Islet of Langerhans (tissue), 1 donor: ENCODE results near the gene NREP.

Experiments
- FAIRE-seq: peaks from one replicate; lab custom pipeline; 2011; peaks lifted over from hg19 to GRCh38; lab: Jason Lieb, UNC

The NREP gene

DNA sequence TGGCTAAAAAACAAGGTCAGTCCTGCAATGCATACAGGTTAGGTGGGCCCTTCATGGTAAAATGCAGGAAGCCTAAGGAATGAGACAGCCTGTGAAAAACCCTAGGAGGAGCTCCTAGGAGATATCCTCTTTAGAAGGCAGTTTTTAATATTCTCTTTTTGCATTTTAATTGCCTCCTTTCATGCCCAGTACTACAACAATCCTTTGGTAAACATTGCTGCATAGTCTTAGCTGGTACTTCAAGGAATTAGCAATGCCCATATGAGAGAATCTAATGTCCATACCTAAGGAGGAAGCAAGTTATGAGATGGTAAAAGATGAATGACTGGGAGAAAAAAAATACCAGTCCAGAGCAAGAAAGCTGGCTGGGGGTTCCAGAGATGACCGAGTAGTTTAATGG lies 61.0 kb downstream of the NREP start:
- FAIRE-seq = no peak

DNA sequence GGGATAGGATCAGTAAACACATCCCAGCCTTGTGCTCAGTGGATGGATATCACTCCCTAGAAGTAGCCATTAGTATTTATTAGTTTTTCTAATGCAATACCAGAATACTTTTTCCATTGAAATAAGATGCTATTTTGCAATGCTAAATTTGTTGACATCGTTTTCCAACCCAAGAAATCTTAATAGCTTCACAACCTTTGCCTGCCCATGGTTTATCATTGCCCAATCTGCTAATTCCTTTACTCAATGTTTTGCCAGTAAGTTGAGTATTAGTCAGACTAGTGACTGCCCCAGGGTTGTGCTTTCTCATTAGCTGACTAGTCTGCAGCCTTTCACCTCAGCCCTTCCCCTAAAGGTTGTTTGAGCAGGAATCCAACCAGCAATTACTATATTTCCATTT lies 62.9 kb downstream of the NREP start:
- FAIRE-seq = no peak

DNA sequence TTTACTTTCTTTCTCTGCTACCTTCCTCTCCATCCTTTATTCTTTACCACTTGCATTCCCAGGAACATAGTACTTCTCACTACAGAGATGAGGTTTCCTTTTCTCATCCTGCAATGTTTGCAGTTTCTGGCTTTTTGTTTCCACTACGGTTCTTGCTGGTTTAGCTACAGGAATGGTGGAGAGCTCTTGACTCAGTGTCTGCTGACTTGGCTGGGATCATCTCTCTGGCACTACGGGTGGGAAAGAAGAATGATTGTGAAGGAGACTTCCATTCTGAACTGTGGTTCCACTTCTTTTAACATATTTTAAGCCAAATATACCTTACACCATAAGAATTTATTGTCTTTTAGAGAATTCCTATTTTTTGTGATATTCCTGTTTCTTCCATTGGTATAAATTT lies 65.1 kb downstream of the NREP start:
- FAIRE-seq = no peak

DNA sequence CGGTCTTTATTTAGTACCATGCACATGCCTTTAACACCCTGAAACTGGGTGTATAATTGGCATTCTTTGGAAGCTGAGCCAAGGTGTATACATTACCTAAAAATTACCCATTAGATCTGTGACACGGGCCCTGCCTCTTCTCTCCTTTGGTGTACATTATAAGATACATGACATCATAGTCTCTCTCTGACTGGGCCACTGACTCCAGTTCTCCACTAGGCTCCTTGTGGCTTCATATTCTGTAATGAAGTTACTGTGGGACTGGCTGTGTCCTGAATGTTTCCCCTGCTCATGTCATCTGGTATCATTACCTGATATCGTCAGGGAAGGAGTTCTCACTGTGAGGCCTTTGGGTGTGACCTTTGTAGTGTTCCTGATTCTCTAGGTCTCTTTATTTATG lies 65.5 kb downstream of the NREP start:
- FAIRE-seq = no peak

DNA sequence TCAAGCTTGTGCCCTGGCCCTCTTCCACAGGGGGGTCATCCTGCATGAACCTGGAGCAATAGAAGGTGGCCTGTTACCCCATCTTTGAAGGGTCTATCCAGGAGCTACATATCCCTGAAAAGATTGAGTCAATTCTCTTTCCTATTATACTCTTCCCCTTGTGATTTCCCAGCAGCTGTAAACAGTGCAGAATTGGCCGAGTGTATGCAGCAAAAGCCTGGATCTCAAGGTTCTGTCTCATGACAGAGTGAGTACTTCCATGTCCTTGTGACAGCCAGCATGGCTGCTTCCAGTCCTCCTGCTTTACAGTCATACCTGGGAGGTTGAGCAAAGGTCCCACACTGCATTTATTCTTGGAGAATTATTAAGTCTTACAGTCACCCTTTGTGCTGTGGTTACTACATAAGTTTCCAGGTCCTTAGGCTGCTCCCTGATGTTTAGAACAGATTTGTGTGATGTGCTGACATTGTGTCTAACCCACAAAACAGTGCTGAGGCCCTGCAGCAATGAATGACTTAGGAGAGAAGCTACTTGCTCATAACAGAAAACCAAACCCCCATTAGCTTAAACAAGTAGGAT lies 67.5 kb downstream of the NREP start:
- FAIRE-seq = no peak

DNA sequence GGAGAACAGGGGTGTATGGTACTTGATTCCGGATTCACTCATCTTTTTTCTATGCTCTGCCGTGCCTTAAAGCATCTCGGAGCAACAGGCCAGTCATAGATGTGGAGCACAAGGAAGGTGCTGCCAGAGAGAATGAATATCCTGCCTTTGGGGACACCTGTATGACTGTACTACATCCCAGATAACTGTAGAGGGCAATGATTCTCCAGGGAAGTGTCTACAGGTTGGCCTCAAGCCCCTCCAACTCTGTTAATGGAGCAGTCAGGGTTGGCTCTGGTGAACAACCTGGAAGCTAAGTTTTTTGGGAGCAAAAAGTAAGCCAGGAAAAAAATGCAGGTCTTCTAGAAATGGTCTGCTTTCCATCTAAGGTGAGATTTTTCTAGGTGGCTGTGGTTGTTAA lies 71.0 kb downstream of the NREP start:
- no peak for FAIRE-seq

DNA sequence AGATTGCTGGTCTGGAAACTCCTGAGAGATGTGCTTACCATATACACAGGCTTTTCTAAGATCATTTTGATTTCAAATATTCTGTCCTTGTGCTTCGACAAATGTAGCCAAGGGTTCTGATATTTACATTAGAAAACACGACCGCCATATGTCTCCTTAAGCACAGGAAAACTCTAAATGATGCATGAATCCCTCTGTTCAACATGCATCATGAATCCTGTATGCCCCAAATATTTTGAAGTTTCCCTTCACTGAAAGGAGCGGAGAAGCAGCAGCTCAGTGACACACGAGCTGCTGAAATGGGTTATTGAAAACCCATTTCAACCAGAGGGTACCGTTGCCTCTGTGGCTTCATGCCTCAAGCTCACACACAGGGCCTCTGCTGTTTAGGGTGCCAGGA lies 74.4 kb downstream of the NREP start:
- FAIRE-seq = no peak

DNA sequence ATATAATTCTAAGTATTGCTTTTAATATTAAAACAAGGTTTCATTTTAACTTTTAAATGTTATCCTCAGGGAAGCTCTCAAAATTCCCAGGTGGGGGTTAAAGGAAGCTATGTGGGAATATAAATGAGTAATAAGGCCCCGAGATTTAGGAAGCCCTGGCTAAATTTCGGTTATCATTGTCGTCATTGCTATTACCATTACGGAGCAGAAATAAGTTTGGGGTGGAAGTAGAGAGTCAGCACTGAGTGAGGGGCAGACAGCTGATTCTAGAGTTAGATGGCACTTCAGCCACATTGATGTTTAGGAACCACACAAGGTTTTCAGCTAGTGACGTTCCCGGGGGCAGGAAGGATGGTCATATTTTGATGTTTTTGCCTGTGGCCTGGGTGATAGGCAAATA lies 74.9 kb downstream of the NREP start:
- no peak for FAIRE-seq

DNA sequence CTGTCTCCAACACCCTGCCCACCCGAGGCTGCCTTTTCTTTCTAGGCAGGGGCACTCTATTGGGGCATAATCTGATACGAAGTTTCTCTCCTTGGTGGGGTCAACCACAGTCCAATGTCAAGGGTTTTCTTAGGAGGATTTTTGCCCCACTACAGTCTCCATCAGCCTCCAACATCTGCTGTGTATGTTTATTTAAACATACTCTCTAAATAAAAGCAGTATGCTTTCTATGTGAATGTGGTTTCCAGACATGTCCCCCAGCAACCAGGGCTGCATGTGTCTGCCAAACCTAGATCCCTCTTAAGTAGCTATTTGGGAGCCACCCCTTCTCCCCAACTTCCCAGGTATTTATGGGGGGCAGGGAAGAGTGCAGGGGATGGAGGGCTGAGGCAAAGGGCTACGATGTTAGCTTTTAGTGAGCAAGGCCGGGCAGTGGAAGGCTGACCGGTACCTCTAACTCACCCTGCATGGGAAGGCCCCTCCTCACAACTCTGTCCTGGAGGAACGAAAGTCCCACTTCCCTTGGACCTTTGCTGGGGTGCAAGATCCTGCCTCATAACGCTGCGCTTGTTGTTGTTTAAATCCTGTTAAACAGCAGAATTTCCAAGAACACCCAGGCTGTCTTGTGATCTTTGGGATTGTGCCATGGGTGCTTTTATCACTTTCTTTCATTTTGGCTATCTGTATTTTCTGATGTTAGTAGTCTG lies 75.4 kb downstream of the NREP start:
- no peak for FAIRE-seq

DNA sequence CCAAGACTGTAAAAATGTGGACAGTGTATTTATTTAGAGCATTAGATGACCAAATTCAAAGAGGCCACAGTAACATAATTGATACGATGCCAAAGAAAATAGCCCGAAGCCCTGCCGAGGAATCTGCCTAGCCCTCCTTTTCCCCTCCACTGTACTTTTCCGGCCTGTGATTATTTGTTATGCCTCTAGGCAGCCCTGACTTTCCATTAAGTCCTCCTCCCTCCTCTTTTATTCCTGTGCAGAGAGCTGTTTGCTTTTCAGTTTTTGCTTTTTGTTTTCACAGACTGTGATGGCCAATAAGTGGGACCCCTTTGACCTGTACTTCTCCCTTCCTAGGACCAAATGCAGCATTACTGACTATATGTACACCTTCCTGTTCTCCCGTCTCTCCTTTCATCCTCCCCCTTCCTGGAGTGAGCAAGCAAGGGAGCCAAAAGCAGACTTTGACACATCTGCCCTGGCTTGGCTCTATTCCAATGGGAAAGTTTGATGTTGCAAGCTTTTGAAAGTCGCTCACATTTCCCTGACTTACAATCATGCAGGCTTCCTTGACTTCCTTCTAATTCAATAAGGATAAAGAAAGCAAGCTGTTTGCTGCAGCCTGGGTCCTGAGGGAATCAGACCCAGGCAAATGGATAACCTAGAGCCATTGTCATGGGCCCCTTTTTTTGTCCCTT lies 76.1 kb downstream of the NREP start:
- peak; percentile 43 for FAIRE-seq

DNA sequence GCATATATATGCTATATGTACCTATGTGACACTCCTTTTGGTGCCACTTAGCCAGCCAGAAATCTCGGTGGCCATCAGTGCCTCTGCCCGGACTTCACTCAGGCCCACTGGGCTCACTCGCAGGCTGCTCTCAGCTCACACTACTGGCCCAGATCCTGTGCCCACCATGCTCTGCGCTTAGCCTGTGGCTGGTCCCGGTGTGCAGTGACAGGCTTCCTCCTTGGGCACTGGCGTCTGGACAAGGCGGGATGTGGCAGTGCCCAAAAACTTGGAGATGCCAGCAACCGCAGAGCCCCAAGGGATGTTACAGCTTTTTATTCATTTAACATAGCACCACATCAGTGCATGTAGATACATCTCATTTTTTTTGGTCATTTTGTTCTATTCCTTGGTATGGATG lies 77.4 kb downstream of the NREP start:
- no peak for FAIRE-seq
